ENCODE results near the gene PGA5.
A peak's percentile ranks its signal among the peaks of the same experiment; 100 is the strongest.

Gene PGA5

DNA sequence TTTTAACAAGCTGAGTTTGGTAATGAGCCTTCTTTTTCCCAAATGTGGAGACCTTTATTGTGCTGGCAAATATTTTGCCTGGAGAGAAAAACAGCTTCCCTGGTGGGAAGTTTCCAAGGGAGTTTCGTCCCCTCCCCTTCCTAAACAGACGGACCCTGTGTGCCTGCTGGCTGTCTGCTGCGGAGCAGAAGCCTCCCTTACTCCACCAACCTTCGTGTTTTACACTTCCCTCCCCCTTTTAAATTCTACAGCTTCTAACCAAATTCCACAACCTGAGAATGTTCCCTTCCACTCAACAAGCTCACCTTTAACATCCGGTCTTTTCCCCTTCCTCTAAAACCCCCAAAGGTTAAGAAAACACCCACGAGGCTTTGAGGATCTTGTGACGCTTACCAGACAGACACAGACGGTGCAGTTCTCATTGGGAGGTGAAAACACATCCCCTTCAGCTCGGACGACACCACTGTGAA, 37.1 kb downstream of the PGA5 start:
- no peaks in the 10 kb centered on the region for H3K27me3 ChIP-seq (ENCODE audit: control insufficient read depth, insufficient read depth, low read length)
- no CpG with 5 or more reads among the region's 10 CpGs for WGBS (ENCODE audit: insufficient coverage, insufficient read length)
- no peak overlapping the region for H3K4me3 ChIP-seq (ENCODE audit: low read length)
- no peak for DNase-seq (ENCODE audit: low read depth, low spot score)
- no peak overlapping the region for H3K27ac ChIP-seq (ENCODE audit: low read length)
- peaks cover 3% of the 10 kb centered on the region; the same call in 1 of the 2 replicates for H3K36me3 ChIP-seq (ENCODE audit: control insufficient read depth, insufficient read depth, low read length)
- no peaks in the 10 kb centered on the region for H3K9me3 ChIP-seq (ENCODE audit: control insufficient read depth, insufficient read depth, low read length)
- peaks cover 3% of the 10 kb centered on the region; the same call in 1 of the 2 replicates for H3K4me1 ChIP-seq (ENCODE audit: control insufficient read depth, insufficient read depth, low read length)

DNA sequence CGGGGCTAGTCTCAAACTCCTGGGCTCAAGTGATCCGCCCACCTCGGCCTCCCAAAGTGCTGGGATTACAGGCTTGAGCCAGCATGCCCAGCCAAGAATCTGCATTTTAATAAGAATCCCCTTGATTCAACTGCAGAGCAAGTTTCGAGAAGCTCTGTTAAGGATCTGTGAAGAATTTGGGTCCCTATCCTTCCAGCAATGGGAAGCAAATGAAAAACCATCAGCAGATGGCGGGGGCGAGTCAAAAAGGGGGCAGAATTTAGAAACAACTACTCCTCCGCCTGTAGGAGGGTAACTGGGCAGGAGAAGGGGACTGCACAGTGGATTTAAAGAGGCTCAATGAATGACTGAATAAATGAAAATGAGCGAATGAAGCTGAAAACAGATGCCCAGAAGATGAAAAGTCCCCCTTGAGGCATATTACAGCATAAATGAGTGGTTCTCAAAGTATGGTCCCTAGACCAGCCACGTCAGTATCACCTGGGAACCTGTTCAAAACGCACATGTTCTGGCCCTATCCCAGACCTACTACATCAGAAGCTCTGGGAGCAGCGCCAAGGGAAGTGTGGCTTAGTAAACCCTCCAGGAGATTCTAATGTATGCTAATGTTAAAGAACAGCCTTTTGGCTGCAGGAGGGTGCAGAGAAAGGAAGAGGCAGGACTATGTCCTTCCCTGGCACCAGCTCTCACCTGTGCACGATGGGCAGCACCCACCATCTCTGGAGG, 39.1 kb downstream of the PGA5 start:
- Histone ChIP-seq H3K4me3 (ENCODE audit: low read length) (no peak overlapping the region), H3K27ac (ENCODE audit: low read length) (no peak overlapping the region), H3K9me3 (ENCODE audit: control insufficient read depth, insufficient read depth, low read length) (no peaks in the 10 kb centered on the region), H3K36me3 (ENCODE audit: control insufficient read depth, insufficient read depth, low read length) (peaks cover 3% of the 10 kb centered on the region; the same call in 1 of the 2 replicates), H3K27me3 (ENCODE audit: control insufficient read depth, insufficient read depth, low read length) (no peaks in the 10 kb centered on the region), H3K4me1 (ENCODE audit: control insufficient read depth, insufficient read depth, low read length) (peaks cover 3% of the 10 kb centered on the region; the same call in 1 of the 2 replicates)
- DNase-seq (ENCODE audit: low read depth, low spot score) = no peak
- WGBS (ENCODE audit: insufficient coverage, insufficient read length) = no CpG with 5 or more reads among the region's 12 CpGs

DNA sequence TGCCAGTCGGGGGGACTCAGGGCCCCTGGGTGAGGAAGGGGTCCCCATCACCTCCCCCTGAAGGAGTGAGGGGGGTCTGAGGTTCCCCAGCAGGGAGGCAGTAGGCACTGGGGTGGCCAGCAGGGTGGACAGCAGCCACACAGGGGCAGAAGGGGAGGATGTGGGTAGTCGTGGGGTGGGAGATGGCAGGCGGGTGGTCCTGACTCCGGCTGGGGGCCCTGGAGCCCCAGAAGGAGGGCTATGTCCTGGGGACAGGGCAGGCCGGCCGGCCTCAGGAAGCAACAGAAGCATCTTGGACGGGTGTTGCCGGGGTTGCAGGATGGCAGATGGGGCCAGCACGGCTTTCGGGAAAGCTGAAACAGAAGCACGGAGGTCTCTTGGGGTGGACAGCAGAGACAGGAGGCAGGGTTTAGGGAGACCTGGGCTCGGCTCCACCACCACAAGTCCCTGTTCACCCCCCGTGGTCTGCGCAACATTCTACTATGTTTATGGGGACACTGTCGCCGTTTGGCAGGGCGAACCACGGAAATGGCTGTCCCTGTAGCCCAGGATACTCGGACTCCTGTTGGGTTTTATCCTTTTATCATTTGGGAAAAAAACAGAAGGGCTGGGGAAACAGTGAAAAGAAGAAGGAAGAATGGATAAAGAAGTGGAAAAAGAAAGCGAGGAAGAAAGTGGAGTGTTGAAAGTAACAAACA, 40.1 kb downstream of the PGA5 start:
- Histone ChIP-seq H3K27ac (ENCODE audit: low read length) (no peak overlapping the region), H3K9me3 (ENCODE audit: control insufficient read depth, insufficient read depth, low read length) (no peaks in the 10 kb centered on the region), H3K4me3 (ENCODE audit: low read length) (no peak overlapping the region), H3K27me3 (ENCODE audit: control insufficient read depth, insufficient read depth, low read length) (no peaks in the 10 kb centered on the region), H3K4me1 (ENCODE audit: control insufficient read depth, insufficient read depth, low read length) (peaks cover 3% of the 10 kb centered on the region; the same call in 1 of the 2 replicates), H3K36me3 (ENCODE audit: control insufficient read depth, insufficient read depth, low read length) (peaks cover 1% of the 10 kb centered on the region)
- no peak for DNase-seq (ENCODE audit: low read depth, low spot score)
- 100% methylated on average over 1 of the region's 20 CpGs for WGBS (ENCODE audit: insufficient coverage, insufficient read length)

DNA sequence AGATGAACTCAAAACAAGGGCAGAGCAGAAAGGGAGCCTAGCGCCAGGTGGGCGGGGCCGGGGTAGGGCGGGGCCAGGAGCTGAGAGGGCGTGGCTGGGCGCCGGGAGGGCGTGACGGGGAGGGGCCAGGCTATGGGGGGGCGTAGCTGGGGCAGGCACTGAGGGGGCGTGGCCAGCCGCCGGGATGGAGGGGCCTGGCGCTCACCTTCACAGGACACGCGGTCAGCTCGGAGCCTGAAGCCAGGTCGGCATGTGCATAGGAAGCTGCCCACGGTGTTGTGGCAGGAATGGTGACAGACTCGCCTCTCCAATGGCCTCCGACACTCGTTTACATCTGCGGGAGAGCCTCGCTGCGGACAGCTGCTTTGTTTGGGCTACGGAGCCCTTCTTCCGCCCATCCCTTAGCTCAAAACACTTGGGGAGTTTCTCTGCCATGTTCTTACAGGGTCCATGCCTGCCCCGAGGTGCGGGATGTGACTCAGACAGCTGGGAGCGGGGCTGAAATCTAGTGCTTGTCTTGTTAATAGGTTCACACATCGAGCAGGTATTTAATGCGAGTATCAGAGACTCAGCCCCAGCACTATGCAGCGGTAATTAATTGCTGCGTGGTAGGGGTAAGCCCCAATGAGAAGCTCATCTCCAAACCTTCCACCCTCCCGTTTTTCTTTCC, 40.7 kb downstream of the PGA5 start:
- Histone ChIP-seq H3K4me1 (ENCODE audit: control insufficient read depth, insufficient read depth, low read length) (peaks cover 3% of the 10 kb centered on the region; the same call in 1 of the 2 replicates), H3K4me3 (ENCODE audit: low read length) (peak overlapping the region; percentile 8; the same call in 1 of the 2 replicates), H3K27me3 (ENCODE audit: control insufficient read depth, insufficient read depth, low read length) (no peaks in the 10 kb centered on the region), H3K9me3 (ENCODE audit: control insufficient read depth, insufficient read depth, low read length) (no peaks in the 10 kb centered on the region), H3K27ac (ENCODE audit: low read length) (no peak overlapping the region), H3K36me3 (ENCODE audit: control insufficient read depth, insufficient read depth, low read length) (peaks cover 4% of the 10 kb centered on the region)
- no peak for DNase-seq (ENCODE audit: low read depth, low spot score)
- no CpG with 5 or more reads among the region's 35 CpGs for WGBS (ENCODE audit: insufficient coverage, insufficient read length)

- no peak for DNase-seq (ENCODE audit: low read depth, low spot score)
- WGBS (ENCODE audit: insufficient coverage, insufficient read length) = no CpG with 5 or more reads among the region's 4 CpGs
- H3K27me3 ChIP-seq (ENCODE audit: control insufficient read depth, insufficient read depth, low read length) = no peaks in the 10 kb centered on the region
- H3K4me3 ChIP-seq (ENCODE audit: low read length) = no peak overlapping the region
- H3K4me1 ChIP-seq (ENCODE audit: control insufficient read depth, insufficient read depth, low read length) = peaks cover 3% of the 10 kb centered on the region; the same call in 1 of the 2 replicates
- H3K9me3 ChIP-seq (ENCODE audit: control insufficient read depth, insufficient read depth, low read length) = no peaks in the 10 kb centered on the region
- H3K36me3 ChIP-seq (ENCODE audit: control insufficient read depth, insufficient read depth, low read length) = peaks cover 4% of the 10 kb centered on the region
- no peak overlapping the region for H3K27ac ChIP-seq (ENCODE audit: low read length)
Measured at GRCh38 chr11:61283613-61284012, 42.6 kb downstream of the PGA5 start.

GRCh38 chr11:61287338-61287977, 46.5 kb downstream of the PGA5 start:
- Histone ChIP-seq H3K36me3 (ENCODE audit: control insufficient read depth, insufficient read depth, low read length) (peaks cover 4% of the 10 kb centered on the region; the same call in 1 of the 2 replicates), H3K4me3 (ENCODE audit: low read length) (no peak overlapping the region), H3K27me3 (ENCODE audit: control insufficient read depth, insufficient read depth, low read length) (no peaks in the 10 kb centered on the region), H3K9me3 (ENCODE audit: control insufficient read depth, insufficient read depth, low read length) (no peaks in the 10 kb centered on the region), H3K4me1 (ENCODE audit: control insufficient read depth, insufficient read depth, low read length) (no peaks in the 10 kb centered on the region), H3K27ac (ENCODE audit: low read length) (no peak overlapping the region)
- WGBS (ENCODE audit: insufficient coverage, insufficient read length) = no CpG with 5 or more reads among the region's 14 CpGs
- no peak for DNase-seq (ENCODE audit: low read depth, low spot score)

- DNase-seq (ENCODE audit: low read depth, low spot score) = no peak
Measured at GRCh38 chr11:61290905-61291690, 50.1 kb downstream of the PGA5 start.

GRCh38 chr11:61292356-61292755, 51.4 kb downstream of the PGA5 start:
- H3K27me3 ChIP-seq (ENCODE audit: control insufficient read depth, insufficient read depth, low read length) = peaks cover 2% of the 10 kb centered on the region; the same call in 1 of the 2 replicates
- H3K4me1 ChIP-seq (ENCODE audit: control insufficient read depth, insufficient read depth, low read length) = peaks cover 5% of the 10 kb centered on the region
- WGBS (ENCODE audit: insufficient coverage, insufficient read length) = no CpG with 5 or more reads among the region's 2 CpGs
- H3K27ac ChIP-seq (ENCODE audit: low read length) = no peak overlapping the region
- DNase-seq (ENCODE audit: low read depth, low spot score) = no peak
- no peaks in the 10 kb centered on the region for H3K36me3 ChIP-seq (ENCODE audit: control insufficient read depth, insufficient read depth, low read length)
- no peak overlapping the region for H3K4me3 ChIP-seq (ENCODE audit: low read length)
- H3K9me3 ChIP-seq (ENCODE audit: control insufficient read depth, insufficient read depth, low read length) = no peaks in the 10 kb centered on the region

More at GRCh38 chr11:61290905-61291690, 50.1 kb downstream of the PGA5 start:
- peaks cover 5% of the 10 kb centered on the region for H3K4me1 ChIP-seq (ENCODE audit: control insufficient read depth, insufficient read depth, low read length)
- H3K36me3 ChIP-seq (ENCODE audit: control insufficient read depth, insufficient read depth, low read length) = peaks cover 2% of the 10 kb centered on the region; the same call in 1 of the 2 replicates
- peaks cover 2% of the 10 kb centered on the region; the same call in 1 of the 2 replicates for H3K27me3 ChIP-seq (ENCODE audit: control insufficient read depth, insufficient read depth, low read length)
- WGBS (ENCODE audit: insufficient coverage, insufficient read length) = no CpG with 5 or more reads among the region's 12 CpGs
- H3K9me3 ChIP-seq (ENCODE audit: control insufficient read depth, insufficient read depth, low read length) = no peaks in the 10 kb centered on the region
- H3K27ac ChIP-seq (ENCODE audit: low read length) = no peak overlapping the region
- H3K4me3 ChIP-seq (ENCODE audit: low read length) = no peak overlapping the region

DNA sequence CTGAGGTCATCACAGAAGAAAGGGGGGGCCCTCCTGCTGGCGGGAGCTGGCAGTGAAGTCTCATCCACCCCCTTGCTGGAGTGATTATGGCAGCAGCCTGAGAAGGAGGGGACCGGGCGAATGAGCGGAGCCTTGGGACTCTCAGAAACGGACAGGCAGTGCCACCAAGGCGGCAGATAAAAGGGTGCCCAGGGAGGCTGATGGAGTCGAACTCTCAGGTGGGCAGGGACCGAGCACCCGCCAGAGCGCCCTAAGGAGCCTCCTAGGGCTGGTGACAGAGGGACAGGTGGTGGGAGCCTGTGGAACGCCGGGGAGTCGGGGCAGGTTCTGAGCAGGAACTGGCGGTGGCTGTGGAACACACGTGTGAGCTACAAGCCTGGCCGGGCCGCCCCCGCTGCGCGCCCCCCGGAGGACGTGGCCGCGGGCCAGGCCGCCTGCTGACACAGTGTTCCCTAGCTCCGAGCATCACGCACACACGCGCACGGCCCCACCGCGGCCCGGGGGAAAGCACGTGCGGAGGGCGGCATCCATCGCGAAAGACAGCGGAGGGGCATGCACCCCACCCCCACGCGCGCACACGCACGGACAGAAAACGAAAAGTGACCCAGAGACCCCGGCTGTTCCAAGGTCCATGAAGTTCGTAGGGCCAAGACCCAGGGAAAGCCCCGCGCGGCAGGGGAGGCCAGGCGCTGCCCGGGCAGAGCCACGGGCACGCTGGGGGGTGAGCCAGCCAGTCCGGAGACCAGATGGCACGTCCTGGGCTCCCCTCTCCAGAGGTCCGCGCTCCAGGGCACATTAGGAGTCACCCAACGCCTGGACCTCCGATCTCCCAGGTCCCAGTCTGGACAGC, 53.1 kb downstream of the PGA5 start:
- Histone ChIP-seq H3K27ac (ENCODE audit: low read length) (no peak overlapping the region), H3K27me3 (ENCODE audit: control insufficient read depth, insufficient read depth, low read length) (peaks cover 2% of the 10 kb centered on the region; the same call in 1 of the 2 replicates), H3K4me3 (ENCODE audit: low read length) (peak overlapping the region; percentile 41; the same call in 1 of the 2 replicates), H3K36me3 (ENCODE audit: control insufficient read depth, insufficient read depth, low read length) (peaks cover 2% of the 10 kb centered on the region; the same call in 1 of the 2 replicates), H3K4me1 (ENCODE audit: control insufficient read depth, insufficient read depth, low read length) (peaks cover 5% of the 10 kb centered on the region), H3K9me3 (ENCODE audit: control insufficient read depth, insufficient read depth, low read length) (no peaks in the 10 kb centered on the region)
- WGBS (ENCODE audit: insufficient coverage, insufficient read length) = no CpG with 5 or more reads among the region's 60 CpGs
- no peak for DNase-seq (ENCODE audit: low read depth, low spot score)
